ENCODE measurements around the gene TRAPPC8.

TRAPPC8 gene

DNA sequence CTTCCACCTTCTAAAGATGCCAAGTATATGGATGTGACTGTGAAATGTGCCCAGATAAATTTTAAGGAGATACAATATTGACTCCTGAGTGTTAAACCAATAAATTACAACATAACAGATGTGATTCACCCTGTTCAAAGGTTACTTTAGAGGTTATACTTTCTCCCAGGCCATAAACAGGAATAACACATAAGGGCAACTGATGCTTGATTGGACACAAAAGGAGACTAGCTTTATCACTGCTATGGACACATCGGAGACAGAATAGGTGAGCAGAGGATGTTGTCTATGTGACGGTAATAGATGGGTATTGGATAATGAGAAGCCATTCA lies 150.4 kb downstream of the TRAPPC8 start:
- Histone ChIP-seq H3K4me2 (ENCODE audit: low read depth, low read length, poor library complexity, severe bottlenecking) (no peak overlapping the region), H4K20me1 (ENCODE audit: insufficient read depth, low read length, poor library complexity, severe bottlenecking) (no peaks in the 10 kb centered on the region), H2AFZ (ENCODE audit: low read length) (no peak overlapping the region; the same call in 1 of the 2 replicates), H3K4me3 (ENCODE audit: low read length, poor library complexity, severe bottlenecking) (no peak overlapping the region), H3K36me3 (ENCODE audit: insufficient read depth, low read length) (no peaks in the 10 kb centered on the region), H3K9ac (ENCODE audit: low read depth, low read length, poor library complexity, severe bottlenecking) (no peak overlapping the region), H3K9me2 (replicated peaks; ENCODE audit: low read depth, low read length) (no peaks in the 10 kb centered on the region), H3K27me3 (ENCODE audit: insufficient read depth, low read length, poor library complexity, severe bottlenecking) (no peaks in the 10 kb centered on the region), H3K4me1 (ENCODE audit: insufficient read depth, low read length, poor library complexity, severe bottlenecking) (peaks cover 21% of the 10 kb centered on the region), H3K9me3 (ENCODE audit: insufficient read depth, low read depth, low read length) (no peaks in the 10 kb centered on the region), H3K79me2 (ENCODE audit: insufficient read depth, low read length) (no peaks in the 10 kb centered on the region), H3F3A (ENCODE audit: low read depth) (no peaks in the 10 kb centered on the region)
- TF ChIP-seq EZH2phosphoT487 (IDR thresholded peaks at IDR 0.05; ENCODE audit: borderline replicate concordance): no peak
- TF ChIP-seq, protein P1, sequence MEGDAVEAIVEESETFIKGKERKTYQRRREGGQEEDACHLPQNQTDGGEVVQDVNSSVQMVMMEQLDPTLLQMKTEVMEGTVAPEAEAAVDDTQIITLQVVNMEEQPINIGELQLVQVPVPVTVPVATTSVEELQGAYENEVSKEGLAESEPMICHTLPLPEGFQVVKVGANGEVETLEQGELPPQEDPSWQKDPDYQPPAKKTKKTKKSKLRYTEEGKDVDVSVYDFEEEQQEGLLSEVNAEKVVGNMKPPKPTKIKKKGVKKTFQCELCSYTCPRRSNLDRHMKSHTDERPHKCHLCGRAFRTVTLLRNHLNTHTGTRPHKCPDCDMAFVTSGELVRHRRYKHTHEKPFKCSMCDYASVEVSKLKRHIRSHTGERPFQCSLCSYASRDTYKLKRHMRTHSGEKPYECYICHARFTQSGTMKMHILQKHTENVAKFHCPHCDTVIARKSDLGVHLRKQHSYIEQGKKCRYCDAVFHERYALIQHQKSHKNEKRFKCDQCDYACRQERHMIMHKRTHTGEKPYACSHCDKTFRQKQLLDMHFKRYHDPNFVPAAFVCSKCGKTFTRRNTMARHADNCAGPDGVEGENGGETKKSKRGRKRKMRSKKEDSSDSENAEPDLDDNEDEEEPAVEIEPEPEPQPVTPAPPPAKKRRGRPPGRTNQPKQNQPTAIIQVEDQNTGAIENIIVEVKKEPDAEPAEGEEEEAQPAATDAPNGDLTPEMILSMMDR (conservative IDR thresholded peaks at IDR 0.05; ENCODE audit: low read length): no peak

DNA sequence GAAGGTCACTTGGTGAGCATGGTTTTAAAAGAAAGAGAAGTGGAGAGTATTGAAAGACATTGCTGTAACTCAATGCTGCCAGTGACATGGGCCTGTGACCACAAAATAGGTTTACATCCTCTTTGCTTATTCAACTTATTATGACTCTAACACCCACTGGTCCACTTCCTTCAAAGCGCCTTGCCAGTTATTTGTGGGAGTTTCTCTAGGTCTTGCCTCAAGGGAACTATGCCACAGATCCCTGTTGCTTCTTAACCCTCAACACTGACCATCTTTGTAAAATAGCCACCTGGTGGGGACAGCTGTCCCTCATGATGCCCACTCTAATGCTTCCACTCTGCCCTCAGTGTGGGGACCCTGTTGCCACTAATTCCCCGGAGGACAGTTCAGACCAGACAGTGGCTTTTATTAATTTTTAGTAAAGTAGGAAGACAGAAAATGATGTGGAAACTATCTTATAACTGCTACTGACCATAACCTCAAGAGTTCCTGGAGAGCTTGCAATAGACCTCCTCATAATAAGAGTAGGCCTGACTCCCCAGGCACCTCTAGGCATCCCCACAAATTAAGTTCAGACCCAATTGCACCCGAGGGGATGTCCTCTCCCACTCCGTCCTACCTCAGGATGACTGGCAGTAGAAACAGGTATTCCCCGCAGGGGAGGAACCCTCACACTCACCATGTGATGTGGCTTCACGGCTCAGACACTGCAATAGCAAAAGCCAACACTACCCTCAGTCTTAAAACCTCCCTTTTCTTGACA lies 150.9 kb downstream of the TRAPPC8 start:
- Histone ChIP-seq H3K4me3 (ENCODE audit: low read length, poor library complexity, severe bottlenecking) (no peak overlapping the region), H3K9me2 (replicated peaks; ENCODE audit: low read depth, low read length) (no peaks in the 10 kb centered on the region), H3K79me2 (ENCODE audit: insufficient read depth, low read length) (no peaks in the 10 kb centered on the region), H2AFZ (ENCODE audit: low read length) (peak overlapping the region; percentile 17; the same call in 1 of the 2 replicates), H3K27me3 (ENCODE audit: insufficient read depth, low read length, poor library complexity, severe bottlenecking) (no peaks in the 10 kb centered on the region), H3K4me1 (ENCODE audit: insufficient read depth, low read length, poor library complexity, severe bottlenecking) (peaks cover 21% of the 10 kb centered on the region), H3K9me3 (ENCODE audit: insufficient read depth, low read depth, low read length) (no peaks in the 10 kb centered on the region), H3K36me3 (ENCODE audit: insufficient read depth, low read length) (no peaks in the 10 kb centered on the region), H3K9ac (ENCODE audit: low read depth, low read length, poor library complexity, severe bottlenecking) (peak overlapping the region; percentile 10), H4K20me1 (ENCODE audit: insufficient read depth, low read length, poor library complexity, severe bottlenecking) (no peaks in the 10 kb centered on the region), H3F3A (ENCODE audit: low read depth) (no peaks in the 10 kb centered on the region), H3K4me2 (ENCODE audit: low read depth, low read length, poor library complexity, severe bottlenecking) (peak overlapping the region; percentile 52)
- TF ChIP-seq, protein P1 (conservative IDR thresholded peaks at IDR 0.05; ENCODE audit: low read length): no peak
- no peak for TF ChIP-seq EZH2phosphoT487 (IDR thresholded peaks at IDR 0.05; ENCODE audit: borderline replicate concordance)

DNA sequence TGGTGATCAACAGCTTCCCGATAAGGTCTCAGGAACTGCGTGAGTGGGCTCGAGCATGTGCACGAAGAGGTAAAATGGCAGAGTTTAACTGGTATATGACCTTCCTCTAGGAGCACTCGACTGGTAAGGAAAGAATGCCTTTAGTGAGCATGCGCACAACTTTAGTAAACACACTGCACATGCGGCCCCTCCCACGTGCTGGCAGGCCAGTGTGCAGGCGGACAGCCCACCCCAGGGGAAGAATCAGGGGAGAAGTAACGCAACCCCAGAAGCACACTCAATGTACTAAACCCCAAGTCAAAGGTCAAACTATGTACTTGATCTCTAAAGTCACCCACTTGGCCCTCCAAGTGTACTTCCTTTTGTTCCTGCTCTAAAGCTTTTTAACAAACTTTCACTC lies 153.5 kb downstream of the TRAPPC8 start:
- H3F3A ChIP-seq (ENCODE audit: low read depth): no peaks in the 10 kb centered on the region
- H3K9me2 ChIP-seq (replicated peaks; ENCODE audit: low read depth, low read length): no peaks in the 10 kb centered on the region
- H3K4me2 ChIP-seq (ENCODE audit: low read depth, low read length, poor library complexity, severe bottlenecking): no peak overlapping the region
- no peaks in the 10 kb centered on the region for H3K36me3 ChIP-seq (ENCODE audit: insufficient read depth, low read length)
- no peak overlapping the region for H3K9ac ChIP-seq (ENCODE audit: low read depth, low read length, poor library complexity, severe bottlenecking)
- no peaks in the 10 kb centered on the region for H3K9me3 ChIP-seq (ENCODE audit: insufficient read depth, low read depth, low read length)
- no peak overlapping the region for H2AFZ ChIP-seq (ENCODE audit: low read length)
- H3K4me3 ChIP-seq (ENCODE audit: low read length, poor library complexity, severe bottlenecking): no peak overlapping the region
- H3K4me1 ChIP-seq (ENCODE audit: insufficient read depth, low read length, poor library complexity, severe bottlenecking): peaks cover 21% of the 10 kb centered on the region
- H4K20me1 ChIP-seq (ENCODE audit: insufficient read depth, low read length, poor library complexity, severe bottlenecking): no peaks in the 10 kb centered on the region
- no peaks in the 10 kb centered on the region for H3K27me3 ChIP-seq (ENCODE audit: insufficient read depth, low read length, poor library complexity, severe bottlenecking)
- H3K79me2 ChIP-seq (ENCODE audit: insufficient read depth, low read length): no peaks in the 10 kb centered on the region
- TF ChIP-seq, protein P1 (conservative IDR thresholded peaks at IDR 0.05; ENCODE audit: low read length): no peak
- TF ChIP-seq EZH2phosphoT487 (IDR thresholded peaks at IDR 0.05; ENCODE audit: borderline replicate concordance): no peak
